Measurements from ENCODE around the gene ACER3.
"Not testable (repeated sequence)": the region's sequence is repeated elsewhere in the genome, so short reads cannot be mapped to it uniquely, and the experiment has no call there.

Gene ACER3

GRCh38 chr11:77058900-77059299 is 198.2 kb downstream of the ACER3 start:
- no peak overlapping the region for H3K4me3 ChIP-seq (ENCODE audit: control insufficient read depth, low read depth, low read length)
- TF ChIP-seq CTCF (IDR thresholded peaks at IDR 0.05; ENCODE audit: control insufficient read depth, insufficient read depth, low read depth, low read length, missing control alignments): no peak
- no peak for DNase-seq (ENCODE audit: low read depth)

GRCh38 chr11:77059806-77060205 is 199.1 kb downstream of the ACER3 start:
- no peak for TF ChIP-seq CTCF (IDR thresholded peaks at IDR 0.05; ENCODE audit: control insufficient read depth, insufficient read depth, low read depth, low read length, missing control alignments)
- no peak overlapping the region for H3K4me3 ChIP-seq (ENCODE audit: control insufficient read depth, low read depth, low read length)
- no peak for DNase-seq (ENCODE audit: low read depth)

- no peak for DNase-seq (ENCODE audit: low read depth)
- no peak overlapping the region for H3K4me3 ChIP-seq (ENCODE audit: control insufficient read depth, low read depth, low read length)
- no peak for TF ChIP-seq CTCF (IDR thresholded peaks at IDR 0.05; ENCODE audit: control insufficient read depth, insufficient read depth, low read depth, low read length, missing control alignments)
Observed at GRCh38 chr11:77060234-77060633, 199.5 kb downstream of the ACER3 start.

GRCh38 chr11:77061258-77061657 is 200.5 kb downstream of the ACER3 start:
- H3K4me3 ChIP-seq (ENCODE audit: control insufficient read depth, low read depth, low read length); DNase-seq (ENCODE audit: low read depth): not testable (repeated sequence)

- H3K4me3 ChIP-seq (ENCODE audit: control insufficient read depth, low read depth, low read length): no peak overlapping the region
- no peak for DNase-seq (ENCODE audit: low read depth)
- TF ChIP-seq CTCF (IDR thresholded peaks at IDR 0.05; ENCODE audit: control insufficient read depth, insufficient read depth, low read depth, low read length, missing control alignments): peak; percentile 29
Observed at GRCh38 chr11:77062924-77063323, 202.2 kb downstream of the ACER3 start.

- DNase-seq (ENCODE audit: low read depth): no peak
- no peak overlapping the region for H3K4me3 ChIP-seq (ENCODE audit: control insufficient read depth, low read depth, low read length)
- TF ChIP-seq CTCF (IDR thresholded peaks at IDR 0.05; ENCODE audit: control insufficient read depth, insufficient read depth, low read depth, low read length, missing control alignments): no peak
Observed at GRCh38 chr11:77063407-77063806, 202.7 kb downstream of the ACER3 start.

GRCh38 chr11:77063861-77064260 is 203.1 kb downstream of the ACER3 start:
- H3K4me3 ChIP-seq (ENCODE audit: control insufficient read depth, low read depth, low read length): no peak overlapping the region
- no peak for TF ChIP-seq CTCF (IDR thresholded peaks at IDR 0.05; ENCODE audit: control insufficient read depth, insufficient read depth, low read depth, low read length, missing control alignments)
- no peak for DNase-seq (ENCODE audit: low read depth)

Measured in AG09309 (cell line).